ENCODE measurements around the gene TMEM106B.

- TF ChIP-seq ZFP3 (CRISPR knock-in tag; IDR thresholded peaks at IDR 0.05) (no peak), ZNF8 (CRISPR knock-in tag; IDR thresholded peaks at IDR 0.05) (no peak), PATZ1 (CRISPR knock-in tag; IDR thresholded peaks at IDR 0.05; ENCODE audit: borderline replicate concordance) (no peak), CSDC2 (CRISPR knock-in tag; IDR thresholded peaks at IDR 0.05) (no peak), ARNTL (CRISPR knock-in tag; IDR thresholded peaks at IDR 0.05; ENCODE audit: borderline replicate concordance, low read depth) (no peak), ESRRG (CRISPR knock-in tag; IDR thresholded peaks at IDR 0.05) (no peak), ZFP30 (CRISPR knock-in tag; IDR thresholded peaks at IDR 0.05) (no peak), GLIS3 (CRISPR knock-in tag; IDR thresholded peaks at IDR 0.05) (no peak), TSHZ2 (CRISPR knock-in tag; IDR thresholded peaks at IDR 0.05) (no peak)
Observed at GRCh38 chr7:12239806-12240205, 28.7 kb downstream of the TMEM106B start.

All from SK-N-SH treated with all-trans-retinoic acid at 6 μM for 48 hours (cell line).